Measurements from ENCODE around the gene SORCS2.

The SORCS2 gene

DNA sequence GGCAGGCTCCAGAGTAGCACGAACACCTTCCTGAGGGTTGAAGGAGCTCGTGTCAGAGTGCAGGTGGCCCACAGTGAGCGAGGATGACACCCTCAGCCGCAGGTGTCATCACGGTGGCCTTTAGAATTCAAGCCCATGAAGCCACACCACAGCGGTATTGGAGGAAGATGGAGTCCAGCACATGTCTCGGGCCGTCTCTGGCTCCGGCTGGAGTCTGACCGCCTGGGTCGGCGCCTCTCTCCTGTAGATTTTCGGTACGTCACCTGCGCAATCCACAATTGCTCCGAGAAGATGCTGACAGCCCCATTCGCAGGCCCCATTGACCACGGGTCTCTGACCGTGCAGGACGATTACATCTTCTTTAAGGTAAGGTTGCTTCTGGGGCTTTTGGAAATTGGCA, 471.8 kb downstream of the SORCS2 start:
- H3K4me3 ChIP-seq (ENCODE audit: low read depth, low read length) = no peak overlapping the region
- TF ChIP-seq, protein P1, sequence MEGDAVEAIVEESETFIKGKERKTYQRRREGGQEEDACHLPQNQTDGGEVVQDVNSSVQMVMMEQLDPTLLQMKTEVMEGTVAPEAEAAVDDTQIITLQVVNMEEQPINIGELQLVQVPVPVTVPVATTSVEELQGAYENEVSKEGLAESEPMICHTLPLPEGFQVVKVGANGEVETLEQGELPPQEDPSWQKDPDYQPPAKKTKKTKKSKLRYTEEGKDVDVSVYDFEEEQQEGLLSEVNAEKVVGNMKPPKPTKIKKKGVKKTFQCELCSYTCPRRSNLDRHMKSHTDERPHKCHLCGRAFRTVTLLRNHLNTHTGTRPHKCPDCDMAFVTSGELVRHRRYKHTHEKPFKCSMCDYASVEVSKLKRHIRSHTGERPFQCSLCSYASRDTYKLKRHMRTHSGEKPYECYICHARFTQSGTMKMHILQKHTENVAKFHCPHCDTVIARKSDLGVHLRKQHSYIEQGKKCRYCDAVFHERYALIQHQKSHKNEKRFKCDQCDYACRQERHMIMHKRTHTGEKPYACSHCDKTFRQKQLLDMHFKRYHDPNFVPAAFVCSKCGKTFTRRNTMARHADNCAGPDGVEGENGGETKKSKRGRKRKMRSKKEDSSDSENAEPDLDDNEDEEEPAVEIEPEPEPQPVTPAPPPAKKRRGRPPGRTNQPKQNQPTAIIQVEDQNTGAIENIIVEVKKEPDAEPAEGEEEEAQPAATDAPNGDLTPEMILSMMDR (conservative IDR thresholded peaks at IDR 0.05; ENCODE audit: low read depth, low read length) = no peak
- no peak for DNase-seq (ENCODE audit: low read depth)

DNA sequence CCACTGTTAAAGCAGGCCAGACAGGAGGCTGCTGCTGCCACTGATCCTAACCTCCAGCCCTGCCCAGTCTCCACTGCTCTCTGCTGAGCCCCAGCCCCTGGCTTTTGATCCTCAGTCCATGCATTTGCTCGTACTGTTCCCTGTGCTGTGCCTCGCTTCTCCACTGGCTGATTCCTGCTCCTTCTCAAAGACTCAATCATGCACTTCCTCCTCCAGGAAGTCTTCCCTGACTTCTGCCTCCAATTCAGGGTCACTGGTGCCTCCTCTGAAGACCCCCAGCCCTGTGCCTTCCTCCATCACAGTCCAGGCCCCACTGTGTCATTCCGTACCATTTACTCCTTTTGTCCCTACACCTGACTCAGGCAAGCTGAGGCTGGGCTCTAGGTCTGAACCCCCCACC, 473.0 kb downstream of the SORCS2 start:
- TF ChIP-seq, protein P1 (conservative IDR thresholded peaks at IDR 0.05; ENCODE audit: low read depth, low read length) = no peak
- DNase-seq (ENCODE audit: low read depth) = no peak
- no peak overlapping the region for H3K4me3 ChIP-seq (ENCODE audit: low read depth, low read length)

DNA sequence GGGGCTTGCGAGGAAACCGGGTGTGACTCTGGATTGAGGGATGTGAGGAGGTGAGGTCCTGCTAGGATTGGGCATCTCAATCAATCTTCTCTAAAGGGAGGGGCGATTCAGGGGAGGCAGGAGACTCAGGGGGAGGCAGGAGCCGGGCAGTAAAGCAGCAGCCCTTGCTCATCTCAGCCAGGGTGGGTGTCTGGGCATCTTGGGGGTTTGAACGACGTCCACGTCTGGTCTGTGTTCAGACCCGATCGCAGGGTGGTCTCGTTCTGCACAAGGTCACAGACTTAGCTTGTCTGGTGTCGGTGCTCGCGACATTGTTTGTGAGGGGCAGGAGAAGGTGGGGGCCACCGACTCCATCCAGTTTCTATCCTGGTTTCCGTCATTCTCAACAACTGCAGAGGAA, 473.7 kb downstream of the SORCS2 start:
- no peak for DNase-seq (ENCODE audit: low read depth)
- H3K4me3 ChIP-seq (ENCODE audit: low read depth, low read length) = no peak overlapping the region
- TF ChIP-seq, protein P1 (conservative IDR thresholded peaks at IDR 0.05; ENCODE audit: low read depth, low read length) = no peak

DNA sequence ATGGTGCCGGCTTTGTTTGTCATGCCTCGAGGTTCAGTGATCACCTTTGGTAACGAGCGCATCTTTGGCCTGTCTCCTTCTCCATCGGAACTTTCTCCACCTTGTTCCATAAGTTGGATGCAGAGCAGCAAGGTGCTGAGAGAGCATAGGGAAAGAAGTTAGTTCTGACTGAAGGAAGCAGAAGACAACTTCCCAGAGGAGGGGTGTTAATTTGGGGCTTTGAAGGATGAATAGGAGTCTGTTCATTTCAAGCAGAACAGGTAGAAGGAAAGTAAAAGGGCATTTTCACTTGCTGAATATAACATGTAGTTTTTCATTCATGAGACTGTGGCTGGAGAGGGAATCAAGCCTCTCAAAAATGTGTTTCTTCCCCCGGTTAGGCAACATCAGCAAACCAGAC, 474.4 kb downstream of the SORCS2 start:
- H3K4me3 ChIP-seq (ENCODE audit: low read depth, low read length) = no peak overlapping the region
- TF ChIP-seq, protein P1 (conservative IDR thresholded peaks at IDR 0.05; ENCODE audit: low read depth, low read length) = no peak
- DNase-seq (ENCODE audit: low read depth) = no peak

DNA sequence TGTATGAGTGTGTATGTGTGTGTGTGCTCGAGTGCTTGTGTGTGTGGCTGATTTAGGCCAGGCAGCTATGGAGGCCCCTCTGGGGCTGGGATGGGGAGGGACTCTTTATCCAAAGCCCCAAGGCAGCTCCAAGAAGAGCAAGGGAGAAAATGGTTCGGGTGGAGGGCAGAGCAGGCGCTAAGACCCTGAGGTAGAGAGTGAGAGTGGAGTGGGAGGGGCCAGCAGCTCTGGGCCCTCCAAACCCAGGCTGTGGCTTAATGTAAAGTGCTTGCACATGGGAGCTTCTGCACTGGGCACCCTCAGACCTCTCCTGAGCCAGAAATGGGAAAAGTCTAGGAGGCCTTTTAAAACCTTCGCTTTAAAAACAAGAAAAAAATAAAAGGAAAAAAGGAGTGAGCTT, 475.9 kb downstream of the SORCS2 start:
- TF ChIP-seq, protein P1 (conservative IDR thresholded peaks at IDR 0.05; ENCODE audit: low read depth, low read length) = no peak
- DNase-seq (ENCODE audit: low read depth) = no peak
- no peak overlapping the region for H3K4me3 ChIP-seq (ENCODE audit: low read depth, low read length)

DNA sequence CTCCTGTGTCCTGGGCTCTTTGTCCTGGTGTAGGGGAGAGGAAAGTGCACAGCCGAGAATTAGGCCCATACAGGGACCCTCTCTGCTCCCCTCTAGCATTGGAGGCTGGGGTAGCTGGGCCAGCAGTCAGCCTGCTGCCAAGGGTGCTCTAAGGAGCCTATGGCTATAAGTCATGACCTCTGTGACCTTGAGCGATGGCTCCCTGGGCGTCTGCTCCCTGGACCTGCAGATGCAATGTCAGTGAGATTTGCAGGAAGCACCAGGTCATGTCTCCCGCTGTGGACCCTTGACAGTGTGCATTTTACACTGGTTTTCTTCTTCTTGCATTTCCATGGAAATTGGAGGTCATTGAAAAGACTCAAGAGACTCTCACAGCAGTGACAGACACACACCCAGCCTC, 476.5 kb downstream of the SORCS2 start:
- TF ChIP-seq, protein P1 (conservative IDR thresholded peaks at IDR 0.05; ENCODE audit: low read depth, low read length) = no peak
- no peak for DNase-seq (ENCODE audit: low read depth)
- no peak overlapping the region for H3K4me3 ChIP-seq (ENCODE audit: low read depth, low read length)

DNA sequence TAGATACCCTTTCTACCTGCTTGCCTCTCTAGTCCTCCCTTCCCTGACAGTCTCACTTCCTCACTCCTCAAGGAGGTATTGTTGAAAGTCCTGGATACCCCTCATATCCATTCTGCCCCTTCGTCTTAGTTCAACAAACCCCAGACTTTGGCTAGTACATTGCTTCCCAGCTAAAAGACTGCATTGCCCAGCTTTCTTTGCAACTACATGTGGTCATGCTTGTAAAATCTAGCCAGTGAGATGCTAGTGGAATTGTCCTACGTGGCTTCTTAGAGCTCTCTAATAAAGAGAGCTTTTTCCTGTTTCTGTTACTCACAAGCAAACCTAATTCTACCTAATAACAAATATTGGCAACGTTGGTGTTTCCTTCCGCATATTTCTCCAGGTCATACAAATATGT, 480.3 kb downstream of the SORCS2 start:
- H3K4me3 ChIP-seq (ENCODE audit: low read depth, low read length) = no peak overlapping the region
- TF ChIP-seq, protein P1 (conservative IDR thresholded peaks at IDR 0.05; ENCODE audit: low read depth, low read length) = no peak
- DNase-seq (ENCODE audit: low read depth) = no peak

Data from choroid plexus epithelial cell (primary cell).